ENCODE data around the gene SEC24C. TPM values are rescaled to one million over a fixed set of nuclear protein-coding genes. Genes with fewer than 3 reads are reported as not detected.
A peak's percentile ranks its signal among the peaks of the same experiment; 100 is the strongest.
"Not testable (repeated sequence)": the region's sequence is repeated elsewhere in the genome, so short reads cannot be mapped to it uniquely, and the experiment has no call there.

Gene SEC24C
- polyA plus RNA-seq, 1 donor: 66.9 TPM

- not testable (repeated sequence) for H3K4me1 ChIP-seq (ENCODE audit: control insufficient read depth, insufficient read depth, low read length); H3K9me3 ChIP-seq (ENCODE audit: control insufficient read depth, low read depth, low read length); DNase-seq; H3K36me3 ChIP-seq (ENCODE audit: control insufficient read depth, insufficient read depth, low read length); H3K4me3 ChIP-seq (ENCODE audit: low read length); H3K27me3 ChIP-seq (ENCODE audit: control insufficient read depth, insufficient read depth, low read length); H3K27ac ChIP-seq (ENCODE audit: low read length)
- no CpG with 5 or more reads among the region's 1 CpG for WGBS (ENCODE audit: insufficient coverage, low lambda C conversion rate)
Measured at GRCh38 chr10:73708122-73708521, 36.0 kb upstream of the SEC24C start.

GRCh38 chr10:73711683-73712082 is 32.5 kb upstream of the SEC24C start:
- H3K4me3 ChIP-seq (ENCODE audit: low read length); H3K27ac ChIP-seq (ENCODE audit: low read length); DNase-seq; H3K27me3 ChIP-seq (ENCODE audit: control insufficient read depth, insufficient read depth, low read length); H3K4me1 ChIP-seq (ENCODE audit: control insufficient read depth, insufficient read depth, low read length); H3K9me3 ChIP-seq (ENCODE audit: control insufficient read depth, low read depth, low read length): not testable (repeated sequence)
- peaks cover 16% of the 10 kb centered on the region for H3K36me3 ChIP-seq (ENCODE audit: control insufficient read depth, insufficient read depth, low read length)
- no CpG with 5 or more reads among the region's 5 CpGs for WGBS (ENCODE audit: insufficient coverage, low lambda C conversion rate)

- H3K9me3 ChIP-seq (ENCODE audit: control insufficient read depth, low read depth, low read length); H3K4me3 ChIP-seq (ENCODE audit: low read length); H3K4me1 ChIP-seq (ENCODE audit: control insufficient read depth, insufficient read depth, low read length); DNase-seq; H3K27ac ChIP-seq (ENCODE audit: low read length); H3K27me3 ChIP-seq (ENCODE audit: control insufficient read depth, insufficient read depth, low read length): not testable (repeated sequence)
- WGBS (ENCODE audit: insufficient coverage, low lambda C conversion rate): no CpG with 5 or more reads among the region's 3 CpGs
- H3K36me3 ChIP-seq (ENCODE audit: control insufficient read depth, insufficient read depth, low read length): peaks cover 27% of the 10 kb centered on the region
Measured at GRCh38 chr10:73713912-73714311, 30.3 kb upstream of the SEC24C start.

- WGBS (ENCODE audit: insufficient coverage, low lambda C conversion rate): no CpG with 5 or more reads among the region's 3 CpGs
- H3K9me3 ChIP-seq (ENCODE audit: control insufficient read depth, low read depth, low read length): not testable (repeated sequence)
Measured at GRCh38 chr10:73714483-73714882, 29.7 kb upstream of the SEC24C start.

GRCh38 chr10:73715179-73716156 is 28.7 kb upstream of the SEC24C start:
- not testable (repeated sequence) for H3K4me3 ChIP-seq (ENCODE audit: low read length); H3K9me3 ChIP-seq (ENCODE audit: control insufficient read depth, low read depth, low read length); H3K27me3 ChIP-seq (ENCODE audit: control insufficient read depth, insufficient read depth, low read length); H3K4me1 ChIP-seq (ENCODE audit: control insufficient read depth, insufficient read depth, low read length); DNase-seq; H3K27ac ChIP-seq (ENCODE audit: low read length)
- H3K36me3 ChIP-seq (ENCODE audit: control insufficient read depth, insufficient read depth, low read length): peaks cover 34% of the 10 kb centered on the region
- WGBS (ENCODE audit: insufficient coverage, low lambda C conversion rate): 67% methylated on average over 1 of the region's 17 CpGs

More at GRCh38 chr10:73714483-73714882, 29.7 kb upstream of the SEC24C start:
- H3K4me3 ChIP-seq (ENCODE audit: low read length); H3K27me3 ChIP-seq (ENCODE audit: control insufficient read depth, insufficient read depth, low read length); DNase-seq; H3K27ac ChIP-seq (ENCODE audit: low read length); H3K4me1 ChIP-seq (ENCODE audit: control insufficient read depth, insufficient read depth, low read length): not testable (repeated sequence)
- peaks cover 32% of the 10 kb centered on the region for H3K36me3 ChIP-seq (ENCODE audit: control insufficient read depth, insufficient read depth, low read length)

- no peak overlapping the region for H3K27ac ChIP-seq (ENCODE audit: low read length)
- H3K4me3 ChIP-seq (ENCODE audit: low read length): no peak overlapping the region
- no peak for DNase-seq
- peaks cover 39% of the 10 kb centered on the region for H3K36me3 ChIP-seq (ENCODE audit: control insufficient read depth, insufficient read depth, low read length)
- no peaks in the 10 kb centered on the region for H3K27me3 ChIP-seq (ENCODE audit: control insufficient read depth, insufficient read depth, low read length)
- no peaks in the 10 kb centered on the region for H3K4me1 ChIP-seq (ENCODE audit: control insufficient read depth, insufficient read depth, low read length)
- H3K9me3 ChIP-seq (ENCODE audit: control insufficient read depth, low read depth, low read length): no peaks in the 10 kb centered on the region
- no CpG with 5 or more reads among the region's 1 CpG for WGBS (ENCODE audit: insufficient coverage, low lambda C conversion rate)
Measured at GRCh38 chr10:73716251-73716650, 27.9 kb upstream of the SEC24C start.

- 83% methylated on average over 5 of the region's 5 CpGs for WGBS (ENCODE audit: insufficient coverage, low lambda C conversion rate)
- Histone ChIP-seq H3K4me1 (ENCODE audit: control insufficient read depth, insufficient read depth, low read length) (no peaks in the 10 kb centered on the region), H3K36me3 (ENCODE audit: control insufficient read depth, insufficient read depth, low read length) (peaks cover 45% of the 10 kb centered on the region), H3K9me3 (ENCODE audit: control insufficient read depth, low read depth, low read length) (no peaks in the 10 kb centered on the region), H3K27ac (ENCODE audit: low read length) (no peak overlapping the region), H3K27me3 (ENCODE audit: control insufficient read depth, insufficient read depth, low read length) (no peaks in the 10 kb centered on the region), H3K4me3 (ENCODE audit: low read length) (no peak overlapping the region)
- no peak for DNase-seq
Measured at GRCh38 chr10:73717556-73717955, 26.6 kb upstream of the SEC24C start.

GRCh38 chr10:73720561-73720960 is 23.6 kb upstream of the SEC24C start:
- not testable (repeated sequence) for H3K4me3 ChIP-seq (ENCODE audit: low read length); H3K9me3 ChIP-seq (ENCODE audit: control insufficient read depth, low read depth, low read length); DNase-seq; H3K27me3 ChIP-seq (ENCODE audit: control insufficient read depth, insufficient read depth, low read length); H3K4me1 ChIP-seq (ENCODE audit: control insufficient read depth, insufficient read depth, low read length); H3K27ac ChIP-seq (ENCODE audit: low read length)
- peaks cover 55% of the 10 kb centered on the region for H3K36me3 ChIP-seq (ENCODE audit: control insufficient read depth, insufficient read depth, low read length)
- WGBS (ENCODE audit: insufficient coverage, low lambda C conversion rate): 93% methylated on average over 2 of the region's 4 CpGs

GRCh38 chr10:73723516-73723915 is 20.7 kb upstream of the SEC24C start:
- H3K36me3 ChIP-seq (ENCODE audit: control insufficient read depth, insufficient read depth, low read length): peaks cover 52% of the 10 kb centered on the region
- H3K27ac ChIP-seq (ENCODE audit: low read length): no peak overlapping the region
- no peak for DNase-seq
- WGBS (ENCODE audit: insufficient coverage, low lambda C conversion rate): no CpG with 5 or more reads among the region's 4 CpGs
- no peaks in the 10 kb centered on the region for H3K4me1 ChIP-seq (ENCODE audit: control insufficient read depth, insufficient read depth, low read length)
- no peaks in the 10 kb centered on the region for H3K9me3 ChIP-seq (ENCODE audit: control insufficient read depth, low read depth, low read length)
- no peak overlapping the region for H3K4me3 ChIP-seq (ENCODE audit: low read length)
- no peaks in the 10 kb centered on the region for H3K27me3 ChIP-seq (ENCODE audit: control insufficient read depth, insufficient read depth, low read length)

GRCh38 chr10:73729781-73730152 is 14.4 kb upstream of the SEC24C start:
- not testable (repeated sequence) for DNase-seq

More at GRCh38 chr10:73729781-73730152, 14.4 kb upstream of the SEC24C start:
- WGBS (ENCODE audit: insufficient coverage, low lambda C conversion rate): no CpG with 5 or more reads among the region's 9 CpGs
- H3K4me1 ChIP-seq (ENCODE audit: control insufficient read depth, insufficient read depth, low read length); H3K9me3 ChIP-seq (ENCODE audit: control insufficient read depth, low read depth, low read length); H3K27me3 ChIP-seq (ENCODE audit: control insufficient read depth, insufficient read depth, low read length): not testable (repeated sequence)
- peak overlapping the region; percentile 84 for H3K4me3 ChIP-seq (ENCODE audit: low read length)
- H3K27ac ChIP-seq (ENCODE audit: low read length): peak overlapping the region; percentile 88
- H3K36me3 ChIP-seq (ENCODE audit: control insufficient read depth, insufficient read depth, low read length): peaks cover 34% of the 10 kb centered on the region

Data from large intestine (tissue), 3 donors.